Stimulated activated CD8-positive, alpha-beta memory T cell treated with anti-CD3 and anti-CD28 coated beads, Interleukin-15, amount 100 ng/mL, for 24 hours (primary cell): ENCODE results near the gene FAR1.

ENCODE experiments used
- DNase-seq: peaks from one replicate; pipeline ENCODE4 v3.0.0-alpha.2; 2020; ENCODE audit warnings: low read depth

FAR1 gene

GRCh38 chr11:13669544-13670488, 1.3 kb downstream of the FAR1 start:
- no peak for DNase-seq

GRCh38 chr11:13672576-13673210, 4.2 kb downstream of the FAR1 start:
- DNase-seq = no peak

GRCh38 chr11:13674799-13675509, 6.5 kb downstream of the FAR1 start:
- DNase-seq = no peak

- no peak for DNase-seq
Observed at GRCh38 chr11:13676576-13676975, 8.1 kb downstream of the FAR1 start.

GRCh38 chr11:13679768-13680167, 11.3 kb downstream of the FAR1 start:
- DNase-seq = no peak

GRCh38 chr11:13680501-13681264, 12.2 kb downstream of the FAR1 start:
- DNase-seq = no peak

GRCh38 chr11:13681446-13681845, 13.0 kb downstream of the FAR1 start:
- no peak for DNase-seq

GRCh38 chr11:13682212-13682611, 13.7 kb downstream of the FAR1 start:
- no peak for DNase-seq

- no peak for DNase-seq
Observed at GRCh38 chr11:13685461-13686108, 17.1 kb downstream of the FAR1 start.

- DNase-seq = no peak
Observed at GRCh38 chr11:13686776-13687175, 18.3 kb downstream of the FAR1 start.

GRCh38 chr11:13687271-13687670, 18.8 kb downstream of the FAR1 start:
- DNase-seq = no peak

GRCh38 chr11:13691286-13691899, 22.9 kb downstream of the FAR1 start:
- no peak for DNase-seq

GRCh38 chr11:13692172-13692571, 23.7 kb downstream of the FAR1 start:
- DNase-seq = no peak

GRCh38 chr11:13694115-13694514, 25.6 kb downstream of the FAR1 start:
- no peak for DNase-seq

- no peak for DNase-seq
Observed at GRCh38 chr11:13695886-13696285, 27.4 kb downstream of the FAR1 start.

- DNase-seq = no peak
Observed at GRCh38 chr11:13697710-13698109, 29.2 kb downstream of the FAR1 start.

GRCh38 chr11:13698132-13698531, 29.7 kb downstream of the FAR1 start:
- no peak for DNase-seq

GRCh38 chr11:13699041-13699440, 30.6 kb downstream of the FAR1 start:
- no peak for DNase-seq

GRCh38 chr11:13699870-13700269, 31.4 kb downstream of the FAR1 start:
- DNase-seq = no peak

- DNase-seq = no peak
Observed at GRCh38 chr11:13701506-13701905, 33.0 kb downstream of the FAR1 start.

- DNase-seq = no peak
Observed at GRCh38 chr11:13702071-13702470, 33.6 kb downstream of the FAR1 start.
